ENCODE measurements around the gene RPIA.

- TF ChIP-seq CTCF (IDR thresholded peaks at IDR 0.05 in 4 of 5, conservative IDR thresholded peaks at IDR 0.05 in 1 of 5) (peak; percentile 41 to 86 (median 71)), POLR2A (IDR thresholded peaks at IDR 0.05) (peak; percentile 80 to 86)
These were observed at the start of gene RPIA for GRCh38 chr2:88691339-88692183.
